ENCODE measurements around the gene METTL16. TPM values are rescaled to one million over a fixed set of nuclear protein-coding genes. Genes with fewer than 3 reads are reported as not detected.

Gene METTL16
- total and polyA plus RNA-seq, 7 donors, result 6.5 to 33.2 (median 18.3) TPM

GRCh38 chr17:2399572-2400473 lies 111.9 kb downstream of the METTL16 start:
- Histone ChIP-seq H3K27me3 (no peaks in the 10 kb centered on the region), H3K4me1 (peaks cover 6 to 73% (median 64%) of the 10 kb centered on the region in 4 donors), H3K27ac (peak overlapping the region; percentile 97 to 100 (median 98)), H3K4me3 (peak overlapping the region; percentile 71 to 94 (median 89)), H3K36me3 (no peaks in the 10 kb centered on the region), H3K9me3 (no peaks in the 10 kb centered on the region)
- 1% methylated on average over 82 of the region's 82 CpGs for WGBS, 2 donors
- DNase-seq, result peak; percentile 99
- intact Hi-C loops (cut with DNase I), result no loop called here
- TF ChIP-seq EP300 (IDR thresholded peaks at IDR 0.05) (peak in 2 of 4 donors; percentile 73 to 92), CTCF (IDR thresholded peaks at IDR 0.05) (no peak), POLR2A (IDR thresholded peaks at IDR 0.05) (peak; percentile 86 to 97), POLR2AphosphoS5 (IDR thresholded peaks at IDR 0.05) (peak; percentile 93 to 97 (median 97))

- H3K27ac ChIP-seq, result peak overlapping the region; percentile 97 to 100 (median 98)
- 14 to 15% methylated on average over 55 of the region's 55 CpGs for WGBS, 2 donors
- no peaks in the 10 kb centered on the region for H3K36me3 ChIP-seq
- peak; percentile 32 to 79 (median 68) for TF ChIP-seq POLR2AphosphoS5 (IDR thresholded peaks at IDR 0.05)
- TF ChIP-seq EP300 (IDR thresholded peaks at IDR 0.05), result peak in 1 of 4 donors; percentile 1
- TF ChIP-seq CTCF (IDR thresholded peaks at IDR 0.05), result no peak
- TF ChIP-seq POLR2A (IDR thresholded peaks at IDR 0.05), result peak; percentile 35 to 39
- H3K27me3 ChIP-seq, result no peaks in the 10 kb centered on the region
- H3K9me3 ChIP-seq, result no peaks in the 10 kb centered on the region
- peaks cover 6 to 73% (median 64%) of the 10 kb centered on the region in 4 donors for H3K4me1 ChIP-seq
- H3K4me3 ChIP-seq, result peak overlapping the region; percentile 46 to 94 (median 80)
- peak; percentile 86 for DNase-seq
- intact Hi-C loops (cut with DNase I), result no loop called here
These were observed 112.8 kb downstream of the METTL16 start for GRCh38 chr17:2398655-2399571.

- Histone ChIP-seq H3K9me3 (no peaks in the 10 kb centered on the region), H3K4me3 (peak overlapping the region; percentile 46 to 94 (median 80)), H3K27me3 (no peaks in the 10 kb centered on the region), H3K27ac (peak overlapping the region; percentile 97 to 100 (median 98)), H3K36me3 (no peaks in the 10 kb centered on the region), H3K4me1 (peaks cover 6 to 70% (median 57%) of the 10 kb centered on the region in 4 donors)
- TF ChIP-seq POLR2A (IDR thresholded peaks at IDR 0.05), result no peak
- no peak for TF ChIP-seq EP300 (IDR thresholded peaks at IDR 0.05)
- TF ChIP-seq POLR2AphosphoS5 (IDR thresholded peaks at IDR 0.05), result no peak
- no peak for TF ChIP-seq CTCF (IDR thresholded peaks at IDR 0.05)
- WGBS, 2 donors, result 91 to 92% methylated on average over 10 of the region's 10 CpGs
- DNase-seq, result peak; percentile 63
- intact Hi-C loops (cut with DNase I), result no loop called here
These were observed 113.5 kb downstream of the METTL16 start for GRCh38 chr17:2398182-2398581.

- WGBS, 2 donors, result 75 to 76% methylated on average over 12 of the region's 12 CpGs
- peak; percentile 68 for DNase-seq
- no peaks in the 10 kb centered on the region for H3K36me3 ChIP-seq
- no peaks in the 10 kb centered on the region for H3K27me3 ChIP-seq
- intact Hi-C loops (cut with DNase I), result no loop called here
- H3K27ac ChIP-seq, result peak overlapping the region; percentile 97 to 100 (median 98)
- H3K9me3 ChIP-seq, result no peaks in the 10 kb centered on the region
- TF ChIP-seq EP300 (IDR thresholded peaks at IDR 0.05) (no peak), POLR2AphosphoS5 (IDR thresholded peaks at IDR 0.05) (no peak), CTCF (IDR thresholded peaks at IDR 0.05) (no peak), POLR2A (IDR thresholded peaks at IDR 0.05) (no peak)
- peaks cover 6 to 67% (median 50%) of the 10 kb centered on the region in 4 donors for H3K4me1 ChIP-seq
- peak overlapping the region; percentile 5 to 89 (median 48) for H3K4me3 ChIP-seq
These were observed 114.2 kb downstream of the METTL16 start for GRCh38 chr17:2397247-2398171.
